Thyroid gland (tissue), 4 donors: ENCODE measurements around the gene ACD.

ENCODE experiments used
- CTCF ChIP-seq, 6 experiments: fragments of 200-600 bp in 3 of 6; fragments of 450-650 bp in 3 of 6; sonication (generic) in 3 of 6; IDR thresholded peaks; one replicate each; pipeline ENCODE4 v1.5.1; 2016 to 2019; ENCODE audit warnings: antibody characterized with exemption in 6 of 6, mild to moderate bottlenecking in 2 of 6, inconsistent platforms in 1 of 6, moderate library complexity in 1 of 6
- POLR2A ChIP-seq, 2 donors: fragments of 450-650 bp; IDR thresholded peaks; one replicate each; pipeline ENCODE4 v1.6.1; 2017; ENCODE audit warnings: antibody characterized with exemption in 2 of 2, mild to moderate bottlenecking in 2 of 2, moderate library complexity in 1 of 2

DNA sequence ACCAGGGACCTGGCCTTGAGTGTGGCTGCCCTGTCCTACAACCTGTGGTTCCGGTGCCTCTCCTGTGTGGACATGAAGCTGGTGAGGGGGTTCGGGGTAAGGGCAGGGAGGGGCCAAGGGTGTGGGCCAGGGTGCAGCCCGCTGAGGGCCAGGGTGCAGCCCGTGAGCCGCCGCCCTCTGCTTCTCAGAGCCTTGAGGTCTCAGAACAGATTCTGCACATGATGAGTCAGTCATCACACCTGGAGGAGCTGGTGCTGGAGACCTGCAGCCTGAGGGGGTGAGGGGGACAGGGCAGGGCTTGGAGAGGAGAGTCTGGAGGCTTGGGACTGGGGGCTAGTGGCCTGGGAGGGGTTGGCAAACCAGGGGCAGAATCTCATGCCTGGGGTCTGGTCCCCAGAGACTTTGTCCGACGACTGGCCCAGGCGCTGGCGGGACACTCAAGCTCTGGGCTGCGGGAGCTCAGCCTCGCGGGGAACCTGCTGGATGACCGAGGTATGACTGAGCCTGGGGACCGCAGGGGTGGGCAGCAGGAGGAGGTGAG lies 12.9 kb downstream of the ACD start:
- no peak for TF ChIP-seq CTCF (IDR thresholded peaks at IDR 0.05)
- TF ChIP-seq POLR2A (IDR thresholded peaks at IDR 0.05), result no peak
